ENCODE measurements around the gene RYK. TPM values are rescaled to one million over a fixed set of nuclear protein-coding genes. Genes with fewer than 3 reads are reported as not detected.

The RYK gene
- total and polyA plus RNA-seq, 2 experiments from 2014 or later, result 24.9 to 94.8 TPM

- Histone ChIP-seq H4K20me1 (replicated peaks; ENCODE audit: insufficient read depth) (no peaks in the 10 kb centered on the region), H3K4me3 (no peak overlapping the region), H3K79me2 (replicated peaks; ENCODE audit: insufficient read depth) (no peaks in the 10 kb centered on the region), H3K27me3 (ENCODE audit: insufficient read depth) (no peaks in the 10 kb centered on the region), H2AFZ (no peak overlapping the region), H3F3A (replicated peaks; ENCODE audit: low read depth) (no peaks in the 10 kb centered on the region), H3K36me3 (ENCODE audit: insufficient read depth) (no peaks in the 10 kb centered on the region), H3K4me1 (ENCODE audit: insufficient read depth) (no peaks in the 10 kb centered on the region), H3K4me2 (no peak overlapping the region), H3K27ac (ENCODE audit: low read depth) (no peak overlapping the region), H3K9me2 (ENCODE audit: insufficient read depth) (no peaks in the 10 kb centered on the region)
- DNase-seq (ENCODE audit: low spot score) (no peak), ATAC-seq (no peak)
- H3K27me3 Mint-ChIP-seq (ENCODE audit: insufficient read depth, low read depth, poor library complexity), result peaks cover 3% of the 10 kb centered on the region
- no peaks in the 10 kb centered on the region for H3K36me3 Mint-ChIP-seq (ENCODE audit: low read depth)
- no peak overlapping the region for H3K27ac Mint-ChIP-seq
- H3K4me3 Mint-ChIP-seq, result no peak overlapping the region
- TF ChIP-seq NANOG (IDR thresholded peaks at IDR 0.05; ENCODE audit: borderline replicate concordance) (no peak), JUNB (IDR thresholded peaks at IDR 0.05; ENCODE audit: unreplicated experiment) (no peak), EZH2 (IDR thresholded peaks at IDR 0.05; ENCODE audit: low read depth, unreplicated experiment) (no peak), POLR2AphosphoS5 (IDR thresholded peaks at IDR 0.05; ENCODE audit: low read depth) (no peak), CTCF (conservative IDR thresholded peaks at IDR 0.05; ENCODE audit: low read depth in 2 of 2) (no peak), CREB1 (CRISPR knock-in tag; IDR thresholded peaks at IDR 0.05; ENCODE audit: low read depth) (no peak), STAT1 (IDR thresholded peaks at IDR 0.05; ENCODE audit: unreplicated experiment) (no peak), REST (IDR thresholded peaks at IDR 0.05; ENCODE audit: unreplicated experiment) (no peak), EZH2phosphoT487 (IDR thresholded peaks at IDR 0.05; ENCODE audit: unreplicated experiment) (no peak), ETS1 (IDR thresholded peaks at IDR 0.05) (no peak), ZNF331 (CRISPR knock-in tag; IDR thresholded peaks at IDR 0.05; ENCODE audit: low read depth) (no peak), ZNF462 (CRISPR knock-in tag; IDR thresholded peaks at IDR 0.05) (no peak), ZNF114 (CRISPR knock-in tag; IDR thresholded peaks at IDR 0.05) (no peak)
- no peaks in the 10 kb centered on the region for H3K9me3 Mint-ChIP-seq
- H3K4me1 Mint-ChIP-seq, result 0 out of 3 replicates have a peak, but pooled peaks cover 3% of the 10 kb centered on the region
Observed at GRCh38 chr3:134276086-134276485, 25.4 kb upstream of the RYK start.
